Muscle of leg (tissue), 11 donors: ENCODE results near the gene ATXN7. TPM values are rescaled to one million over a fixed set of nuclear protein-coding genes. Genes with fewer than 3 reads are reported as not detected.

Experiments
- DNase-seq: peaks from one replicate; pipeline ENCODE4 v3.0.0; 2013
- H3K27ac ChIP-seq: one replicate; pipeline ENCODE4 v1.5.1; 2013; ENCODE audit warnings: mild to moderate bottlenecking, low read length, control low read depth
- H3K27me3 ChIP-seq: one replicate; pipeline ENCODE4 v1.6.1; 2013; ENCODE audit warnings: low read length; ENCODE audit not compliant: control insufficient read depth, insufficient read depth
- H3K36me3 ChIP-seq: one replicate; pipeline ENCODE4 v1.6.1; 2013; ENCODE audit warnings: low read length; ENCODE audit not compliant: control insufficient read depth, insufficient read depth
- H3K4me1 ChIP-seq: one replicate; pipeline ENCODE4 v1.6.1; 2013; ENCODE audit warnings: low read length; ENCODE audit not compliant: control insufficient read depth, insufficient read depth
- H3K4me3 ChIP-seq: one replicate; pipeline ENCODE4 v1.5.1; 2013; ENCODE audit warnings: low read length, control low read depth
- H3K9me3 ChIP-seq: replicated peaks from 2 replicates; pipeline ENCODE4 v1.6.1; 2013; ENCODE audit warnings: low read depth, low read length; ENCODE audit not compliant: control insufficient read depth
- WGBS: methylation state at CpG from one replicate; pipeline ENCODE4 v1.1.5; 2013; ENCODE audit warnings: missing lambda C conversion rate; ENCODE audit not compliant: insufficient coverage; 5-methylcytosine and 5-hydroxymethylcytosine counted together
- polyA plus RNA-seq, 8 donors: library from polyadenylated mRNA; unstranded; fragments of 120-200 nt; gene quantifications; one replicate each; pipeline versions ENCODE4 v1.2.1 to v1.2.3, GENCODE V29; 2013; ENCODE audit warnings: inconsistent platforms in 1 of 8, low replicate concordance in 1 of 8; ENCODE audit not compliant: insufficient read length in 8 of 8, insufficient read depth in 1 of 8
- total RNA-seq: library from RNA; stranded (reverse); fragments of 120-200 nt; gene quantifications from one replicate; pipeline ENCODE4 v1.2.4, GENCODE V29; 2013

The ATXN7 gene
- total and polyA plus RNA-seq, 9 donors: 8.1 to 13.6 (median 9.5) TPM

GRCh38 chr3:64039981-64040733 is 176.5 kb downstream of the ATXN7 start:
- WGBS: 68% methylated on average over 3 of the region's 5 CpGs
- no peaks in the 10 kb centered on the region for H3K36me3 ChIP-seq
- DNase-seq: peak; percentile 54
- no peaks in the 10 kb centered on the region for H3K9me3 ChIP-seq
- peaks cover 4% of the 10 kb centered on the region for H3K4me1 ChIP-seq
- no peaks in the 10 kb centered on the region for H3K27me3 ChIP-seq
- no peak overlapping the region for H3K4me3 ChIP-seq
- no peak overlapping the region for H3K27ac ChIP-seq

GRCh38 chr3:64042952-64043351 is 179.3 kb downstream of the ATXN7 start:
- Histone ChIP-seq H3K9me3 (no peaks in the 10 kb centered on the region), H3K27ac (no peak overlapping the region), H3K36me3 (no peaks in the 10 kb centered on the region), H3K27me3 (no peaks in the 10 kb centered on the region), H3K4me3 (no peak overlapping the region), H3K4me1 (peaks cover 7% of the 10 kb centered on the region)
- WGBS: no CpG with 5 or more reads among the region's 1 CpG
- no peak for DNase-seq

- no peaks in the 10 kb centered on the region for H3K36me3 ChIP-seq
- H3K9me3 ChIP-seq: no peaks in the 10 kb centered on the region
- no peaks in the 10 kb centered on the region for H3K27me3 ChIP-seq
- no peak overlapping the region for H3K27ac ChIP-seq
- peaks cover 3% of the 10 kb centered on the region for H3K4me1 ChIP-seq
- 83% methylated on average over 1 of the region's 3 CpGs for WGBS
- no peak overlapping the region for H3K4me3 ChIP-seq
- no peak for DNase-seq
These were observed 182.9 kb downstream of the ATXN7 start for GRCh38 chr3:64046592-64046991.

GRCh38 chr3:64046996-64047594 is 183.4 kb downstream of the ATXN7 start:
- DNase-seq: no peak

GRCh38 chr3:64047787-64048186 is 184.1 kb downstream of the ATXN7 start:
- Histone ChIP-seq H3K9me3 (no peaks in the 10 kb centered on the region), H3K4me1 (peaks cover 3% of the 10 kb centered on the region), H3K36me3 (no peaks in the 10 kb centered on the region), H3K27ac (no peak overlapping the region), H3K4me3 (no peak overlapping the region), H3K27me3 (no peaks in the 10 kb centered on the region)
- WGBS: 32% methylated on average over 7 of the region's 7 CpGs
- DNase-seq: no peak

More at GRCh38 chr3:64046996-64047594, 183.4 kb downstream of the ATXN7 start:
- H3K9me3 ChIP-seq: no peaks in the 10 kb centered on the region
- WGBS: 10% methylated on average over 2 of the region's 6 CpGs
- no peak overlapping the region for H3K27ac ChIP-seq
- H3K4me1 ChIP-seq: peaks cover 3% of the 10 kb centered on the region
- no peaks in the 10 kb centered on the region for H3K27me3 ChIP-seq
- H3K4me3 ChIP-seq: no peak overlapping the region
- no peaks in the 10 kb centered on the region for H3K36me3 ChIP-seq

- no peaks in the 10 kb centered on the region for H3K27me3 ChIP-seq
- no peak overlapping the region for H3K27ac ChIP-seq
- H3K4me3 ChIP-seq: no peak overlapping the region
- peaks cover 5% of the 10 kb centered on the region for H3K4me1 ChIP-seq
- H3K9me3 ChIP-seq: no peaks in the 10 kb centered on the region
- no peak for DNase-seq
- WGBS: 55% methylated on average over 3 of the region's 3 CpGs
- H3K36me3 ChIP-seq: no peaks in the 10 kb centered on the region
These were observed 185.0 kb downstream of the ATXN7 start for GRCh38 chr3:64048631-64049061.

- WGBS: 70% methylated on average over 1 of the region's 3 CpGs
- no peaks in the 10 kb centered on the region for H3K27me3 ChIP-seq
- H3K4me1 ChIP-seq: peaks cover 5% of the 10 kb centered on the region
- no peak for DNase-seq
- H3K4me3 ChIP-seq: no peak overlapping the region
- no peaks in the 10 kb centered on the region for H3K9me3 ChIP-seq
- H3K27ac ChIP-seq: no peak overlapping the region
- no peaks in the 10 kb centered on the region for H3K36me3 ChIP-seq
These were observed 185.5 kb downstream of the ATXN7 start for GRCh38 chr3:64049136-64049535.

- H3K9me3 ChIP-seq: no peaks in the 10 kb centered on the region
- no peak overlapping the region for H3K4me3 ChIP-seq
- H3K4me1 ChIP-seq: peaks cover 5% of the 10 kb centered on the region
- no peaks in the 10 kb centered on the region for H3K36me3 ChIP-seq
- 65% methylated on average over 4 of the region's 4 CpGs for WGBS
- no peak overlapping the region for H3K27ac ChIP-seq
- no peaks in the 10 kb centered on the region for H3K27me3 ChIP-seq
- DNase-seq: no peak
These were observed 186.2 kb downstream of the ATXN7 start for GRCh38 chr3:64049832-64050231.

Other genes starting within 250 kb of the ATXN7 start
- not detected for gene SNTN, start 211.2 kb upstream of the ATXN7 start, total RNA-seq
- gene SNTN, start 211.2 kb upstream of the ATXN7 start, polyA plus RNA-seq: under 1 TPM in 1 of 8 donors, not detected in 7; 0.35 TPM
- gene C3orf49, start 44.6 kb upstream of the ATXN7 start, total RNA-seq: not detected
- under 1 TPM in 7 of 8 donors, not detected in 1; 0.10 to 0.71 (median 0.30) TPM for gene C3orf49, start 44.6 kb upstream of the ATXN7 start, polyA plus RNA-seq
- gene THOC7, start 62 bp upstream of the ATXN7 start, total RNA-seq: 48.6 TPM
- gene THOC7, start 62 bp upstream of the ATXN7 start, polyA plus RNA-seq: 10 to 100 TPM; 50.2 to 64.1 (median 57.1) TPM
- gene SCAANT1, start 48.5 kb downstream of the ATXN7 start, total RNA-seq: not detected
- 1 to 10 TPM in 1 of 8 donors, under 1 TPM in 1, not detected in 6; 0.53 to 1.4 TPM for gene SCAANT1, start 48.5 kb downstream of the ATXN7 start, polyA plus RNA-seq
- 68.6 TPM for gene PSMD6, start 159.6 kb downstream of the ATXN7 start, total RNA-seq
- gene PSMD6, start 159.6 kb downstream of the ATXN7 start, polyA plus RNA-seq: 10 to 100 TPM; 72.4 to 87.6 (median 82.9) TPM